ENCODE data around the gene TMEM232. TPM values are rescaled to one million over a fixed set of nuclear protein-coding genes. Genes with fewer than 3 reads are reported as not detected.

The TMEM232 gene
- total RNA-seq, result 2.1 and 7.2 TPM in 2 replicates

DNA sequence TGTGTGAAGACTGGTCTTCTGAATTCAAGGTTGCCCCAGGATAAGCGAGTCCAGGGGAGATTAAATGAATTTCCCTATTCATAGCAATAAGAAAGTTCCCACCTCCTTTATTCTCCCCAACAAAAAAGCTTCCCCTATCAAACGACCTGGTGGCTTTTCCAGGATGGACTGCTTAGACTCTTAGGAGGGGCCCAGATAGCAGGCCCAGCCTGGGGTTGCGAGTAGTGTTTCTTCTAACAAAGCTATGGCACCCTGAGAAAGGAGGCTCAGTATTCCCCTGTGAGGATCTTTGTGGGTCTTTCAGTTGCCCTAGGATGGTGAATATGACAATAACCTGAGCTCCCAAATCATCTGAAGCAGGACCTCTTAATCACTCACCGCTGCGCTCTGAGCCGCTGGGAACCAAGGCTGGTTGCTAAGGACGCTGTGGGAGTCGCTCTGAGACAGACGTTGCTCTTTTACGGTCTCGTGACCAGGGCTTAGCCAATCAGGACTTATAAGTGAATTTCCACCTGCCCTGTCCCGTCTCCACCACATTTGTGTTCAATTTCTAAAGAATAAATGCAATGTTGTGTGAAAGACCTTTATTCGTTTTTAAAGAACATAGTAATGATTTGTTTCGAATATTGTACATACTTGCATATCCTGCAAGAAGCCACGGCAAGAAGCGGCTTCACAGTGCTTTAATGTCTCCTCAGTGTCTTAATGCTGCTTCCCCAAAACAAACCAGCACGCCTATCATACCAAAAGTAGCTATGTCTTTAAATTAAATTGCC, at the start of gene TMEM232:
Gene TMEM232, minus strand, starts transcription at position 423 of the 776 bp plus-strand sequence. CDS start 59,319 bp downstream, outside the sequence.

DNA sequence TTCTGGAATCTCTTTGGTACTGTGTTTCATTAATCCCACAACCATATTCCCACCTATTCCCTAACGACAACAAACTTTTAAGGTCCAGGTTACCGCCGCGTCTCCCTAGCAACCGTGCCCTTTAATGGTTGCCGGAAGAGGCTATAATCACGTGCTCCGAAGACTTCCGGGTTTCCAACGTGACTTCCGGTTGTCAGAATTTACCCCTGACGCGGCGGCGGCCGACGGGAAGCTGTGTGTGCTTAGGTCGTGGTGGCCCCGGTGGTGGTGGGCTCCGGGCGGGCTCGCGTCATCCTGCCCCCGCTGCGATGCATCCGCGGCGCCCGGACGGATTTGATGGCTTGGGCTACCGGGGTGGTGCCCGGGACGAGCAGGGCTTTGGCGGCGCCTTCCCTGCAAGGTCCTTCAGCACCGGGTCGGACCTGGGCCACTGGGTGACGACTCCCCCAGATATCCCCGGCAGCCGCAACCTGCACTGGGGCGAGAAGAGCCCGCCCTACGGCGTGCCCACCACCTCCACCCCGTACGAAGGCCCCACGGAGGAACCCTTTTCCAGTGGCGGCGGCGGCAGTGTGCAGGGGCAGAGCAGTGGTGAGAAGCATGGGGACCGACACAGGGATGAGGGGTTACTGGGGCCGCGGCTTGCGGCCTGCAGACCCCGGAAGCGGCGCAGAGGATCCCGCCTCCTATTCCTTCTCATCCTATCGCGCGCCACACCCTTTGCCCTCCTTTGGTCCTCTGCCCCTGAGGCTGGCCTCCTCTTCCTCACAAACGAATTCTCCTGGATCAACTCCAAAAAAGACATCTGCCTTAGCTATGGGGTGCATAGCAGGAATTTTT, 12.6 kb upstream of the TMEM232 start, which contains the start of gene SLC25A46:
Gene SLC25A46, plus strand, starts transcription at position 196 of the 840 bp plus-strand sequence. Its CDS starts 113 bp downstream, at position 309.

Small RNA genes lying within 50 kb of the gene (small RNA-seq; reads per million reads assigned to genes)
- gene MIR548F3, result not detected
- gene RF00432, result not detected

Other genes starting within 250 kb of the TMEM232 start
- gene SLC25A46, start 12.3 kb upstream of the TMEM232 start, total RNA-seq, result 101 and 110 TPM in 2 replicates